Stimulated activated CD8-positive, alpha-beta memory T cell treated with anti-CD3 and anti-CD28 coated beads, Interleukin-4, amount 100 ng/mL, for 1 hour (primary cell): Measurements from ENCODE around the gene KCNIP2.

Experiments
- DNase-seq, 2 donors: peaks; one replicate each; pipeline ENCODE4 v3.0.0-alpha.2; 2020; ENCODE audit warnings: low read depth in 2 of 2, low spot score in 1 of 2

KCNIP2 gene

DNA sequence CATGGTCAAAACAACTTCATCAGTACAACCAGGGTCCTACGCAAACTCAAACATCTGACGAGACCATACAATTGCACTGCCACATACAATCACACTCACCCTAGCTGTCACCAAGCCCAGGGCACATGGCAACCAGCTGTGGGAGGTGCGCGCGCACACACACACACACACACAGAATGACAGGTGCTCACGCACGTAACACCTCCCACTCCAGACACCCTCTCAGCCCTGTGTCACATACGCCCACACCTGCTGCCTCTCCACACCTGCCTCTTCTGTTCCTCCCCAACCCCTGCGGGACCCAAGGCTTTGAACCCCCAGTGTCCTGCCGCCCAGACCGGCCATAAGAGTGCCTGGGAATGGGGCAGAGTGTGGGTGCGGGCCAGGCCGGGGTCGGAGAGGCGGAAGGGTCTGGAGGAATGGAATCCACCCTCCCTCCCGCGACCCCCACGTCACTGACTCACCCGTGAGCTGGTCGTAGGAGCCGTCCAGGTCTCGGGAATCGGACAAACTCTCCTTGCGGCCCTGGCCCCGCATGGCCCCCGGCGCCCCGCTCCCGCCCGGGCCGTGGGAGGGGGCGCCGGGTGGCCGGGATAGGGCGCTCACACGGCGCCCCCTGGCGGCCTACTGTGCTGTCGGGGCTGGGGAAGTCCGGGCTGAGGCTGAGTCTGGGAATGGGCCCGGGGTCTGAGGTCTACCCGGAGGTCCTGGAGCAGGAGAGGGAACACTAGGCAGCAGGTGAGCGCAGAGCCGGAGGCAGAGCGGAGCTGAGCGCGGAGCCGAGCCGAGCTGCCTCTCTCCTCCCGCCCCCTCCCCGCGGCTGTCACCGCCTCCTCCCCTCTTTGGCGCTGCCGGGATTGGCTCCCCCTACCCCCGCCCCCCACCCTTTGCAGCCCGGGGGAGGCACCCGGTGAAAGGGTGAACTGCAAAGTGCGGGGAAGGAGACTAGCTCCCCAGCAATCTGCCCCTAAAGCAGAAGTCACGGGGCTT, at the start of gene KCNIP2:
TSS of gene KCNIP2 (minus strand) at position 769 of the 990 bp plus-strand sequence. CDS start at position 537, 232 bp downstream.
- no peak for DNase-seq

DNA sequence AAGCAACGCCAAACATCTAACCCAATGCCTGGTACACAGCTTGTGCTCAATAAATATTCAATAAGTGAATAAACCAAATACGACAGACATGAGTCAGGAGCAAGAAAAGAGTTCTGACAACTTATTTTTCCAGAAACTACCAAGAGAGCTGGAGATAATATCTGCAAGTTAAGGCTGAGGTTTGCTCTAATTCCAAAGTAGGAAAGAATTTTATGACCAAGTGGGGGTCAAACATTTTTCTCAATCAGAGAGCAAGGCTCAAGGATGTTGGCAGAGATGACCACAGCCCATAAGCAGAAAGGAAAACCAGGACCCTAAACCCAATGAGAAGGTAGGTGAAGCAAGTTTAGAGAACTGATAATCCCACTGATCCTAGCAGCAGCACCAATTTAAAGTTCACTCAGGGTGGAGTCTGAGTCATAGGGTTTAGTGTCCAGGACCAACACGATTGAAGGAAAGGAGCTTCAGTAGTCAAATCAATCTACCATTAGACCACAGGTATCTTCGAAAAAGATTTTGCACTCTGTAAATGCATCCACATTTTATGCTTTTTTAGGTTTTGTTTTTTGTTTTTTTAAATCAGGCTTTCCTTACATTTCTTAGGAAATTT, 49.3 kb upstream of the KCNIP2 start:
- DNase-seq = no peak

- DNase-seq = peak; percentile 21 to 39
These were observed 45.9 kb upstream of the KCNIP2 start for GRCh38 chr10:101889256-101890210.

- DNase-seq = no peak
These were observed 44.8 kb upstream of the KCNIP2 start for GRCh38 chr10:101888251-101888949.

- DNase-seq = no peak
These were observed 44.2 kb upstream of the KCNIP2 start for GRCh38 chr10:101887775-101888174.

DNA sequence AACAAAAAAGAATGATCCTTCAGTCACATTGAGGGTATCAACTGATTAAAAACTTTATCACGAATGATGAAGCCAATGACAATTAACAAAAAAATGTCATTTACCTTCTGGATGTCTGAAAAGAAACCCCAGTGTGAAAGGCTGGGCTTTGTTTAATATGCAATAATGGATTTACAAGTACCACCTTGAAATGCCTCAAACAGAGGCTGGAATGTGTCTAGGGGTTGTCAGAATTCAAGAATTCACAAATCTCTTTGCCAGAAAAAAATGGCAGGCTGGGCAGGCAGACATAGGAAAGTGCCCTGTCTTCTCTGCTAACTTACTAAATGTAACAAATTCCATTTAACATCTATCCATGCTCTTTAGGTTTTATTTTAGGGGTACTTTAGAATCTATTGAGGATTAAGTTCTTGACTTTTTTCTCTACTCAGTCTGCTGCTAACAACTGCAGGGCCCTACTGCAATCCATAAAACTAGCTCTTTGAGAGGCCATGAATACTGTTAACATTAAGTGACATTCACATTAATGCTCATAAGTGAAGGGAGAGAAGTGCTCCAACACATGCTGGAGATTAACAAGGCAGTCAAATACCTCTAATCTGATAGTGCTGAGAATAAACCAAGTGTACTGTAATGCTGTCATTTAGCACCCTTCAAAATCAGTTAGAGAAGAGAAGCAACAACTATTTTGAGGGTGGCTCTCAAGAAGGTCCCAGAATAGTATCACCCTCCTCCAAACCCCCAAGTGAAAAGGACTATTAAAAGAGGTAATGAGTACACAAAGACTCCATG, 43.1 kb upstream of the KCNIP2 start:
- no peak for DNase-seq

- DNase-seq = no peak
These were observed 37.6 kb upstream of the KCNIP2 start for GRCh38 chr10:101881036-101881774.

DNA sequence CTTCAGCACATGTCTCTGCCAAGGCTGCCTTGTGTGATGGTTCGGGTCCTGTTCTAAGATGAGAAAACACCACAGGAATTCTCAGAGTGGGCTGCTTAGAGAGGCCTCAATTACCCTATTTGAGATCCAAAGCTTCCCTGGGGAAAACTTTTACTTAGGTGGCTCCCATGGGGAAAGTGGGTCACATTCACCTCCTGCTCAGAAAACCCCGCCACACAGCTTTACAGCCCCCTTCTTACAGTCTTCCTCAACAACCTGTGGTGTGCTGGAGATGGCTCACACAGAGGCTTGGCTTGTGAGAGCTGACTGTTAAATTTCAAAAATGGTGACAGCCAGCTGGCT, 36.6 kb upstream of the KCNIP2 start:
- no peak for DNase-seq

GRCh38 chr10:101879456-101880231, 36.0 kb upstream of the KCNIP2 start:
- no peak for DNase-seq

DNA sequence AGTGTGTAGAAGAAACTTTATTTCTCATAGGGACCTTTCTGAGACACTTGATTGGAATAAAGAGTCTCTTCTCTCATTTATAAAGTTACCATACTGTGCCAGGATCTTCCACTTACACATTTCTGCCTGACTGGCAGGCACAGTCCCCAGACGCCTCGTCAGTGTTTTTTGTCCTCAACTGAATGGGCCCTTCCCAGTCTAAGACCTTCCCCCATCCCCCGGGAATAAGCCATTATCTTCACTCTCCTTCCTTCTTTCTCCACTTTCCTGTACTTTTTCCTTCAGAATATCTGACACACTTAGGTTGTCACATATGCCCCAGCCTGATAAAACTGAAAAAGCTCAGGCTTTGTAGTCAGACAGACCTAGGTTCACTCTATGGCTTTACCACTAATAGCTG, 35.3 kb upstream of the KCNIP2 start:
- DNase-seq = no peak

- DNase-seq = no peak
These were observed 31.6 kb upstream of the KCNIP2 start for GRCh38 chr10:101875068-101875688.

DNA sequence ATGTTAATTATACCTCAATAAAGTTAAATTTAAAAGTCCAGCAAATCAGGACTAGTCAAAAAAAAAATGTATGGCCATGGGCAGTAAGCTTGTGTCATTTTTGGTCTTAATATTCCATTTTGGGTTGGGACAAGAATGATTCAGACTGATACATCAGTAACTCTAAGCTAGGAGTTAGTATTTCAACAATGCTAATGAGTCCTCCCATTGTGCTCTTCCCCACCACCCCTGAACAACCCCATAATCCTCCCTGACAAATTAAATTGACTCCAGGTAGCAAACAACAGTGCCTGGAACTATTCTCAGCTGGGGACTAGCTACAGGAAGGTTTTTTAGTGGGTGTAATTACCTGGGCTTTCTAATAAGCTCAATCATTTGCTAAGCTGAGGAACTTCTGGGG, 30.7 kb upstream of the KCNIP2 start:
- DNase-seq = no peak

DNA sequence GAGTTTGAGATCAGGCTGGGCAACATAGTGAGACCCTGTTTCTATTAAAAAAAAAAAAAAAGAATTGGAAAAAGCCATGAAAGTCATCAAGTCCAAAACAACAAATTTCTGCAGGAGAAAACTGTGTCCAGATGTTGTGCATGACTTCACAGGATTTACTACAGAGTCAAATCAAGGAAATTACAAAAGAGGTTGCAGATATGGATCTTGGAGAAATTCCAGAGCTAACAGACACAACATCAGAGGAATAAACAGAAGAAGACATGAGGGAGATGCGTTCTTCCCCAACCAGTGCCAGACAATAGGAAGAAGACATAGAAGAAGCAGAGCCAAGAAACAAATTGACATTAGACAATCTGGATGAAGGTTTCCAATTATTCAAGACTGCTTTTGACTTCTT, 24.3 kb upstream of the KCNIP2 start:
- no peak for DNase-seq

- no peak for DNase-seq
These were observed 15.9 kb upstream of the KCNIP2 start for GRCh38 chr10:101859530-101859929.

GRCh38 chr10:101858723-101859500, 15.3 kb upstream of the KCNIP2 start:
- no peak for DNase-seq

- no peak for DNase-seq
These were observed 14.3 kb upstream of the KCNIP2 start for GRCh38 chr10:101857802-101858476.

GRCh38 chr10:101856626-101857025, 13.0 kb upstream of the KCNIP2 start:
- DNase-seq = no peak
